ENCODE data around the gene LRTM2.

DNA sequence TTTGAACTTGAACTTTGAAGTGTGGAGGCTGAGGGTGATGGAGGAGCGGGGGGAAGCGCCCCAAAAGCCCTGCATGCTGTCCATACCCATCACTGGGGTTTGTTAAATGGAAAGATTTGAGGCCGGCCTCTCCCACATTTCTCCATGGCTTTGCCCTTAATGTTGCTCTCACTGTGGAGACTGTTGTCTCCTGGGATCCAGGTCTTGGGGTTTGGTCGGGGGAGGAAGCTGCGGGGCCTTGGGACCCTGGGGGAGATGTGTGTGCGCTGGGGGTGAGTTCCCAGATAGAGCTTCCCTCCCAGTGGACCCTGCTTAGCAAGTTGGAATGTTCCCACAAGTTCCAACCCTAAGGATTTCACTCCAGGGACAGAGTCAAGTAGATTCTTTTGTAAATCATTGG is 28.0 kb upstream of the LRTM2 start:
- TF ChIP-seq CTCF (conservative IDR thresholded peaks at IDR 0.05; ENCODE audit: low read depth, low read length), result no peak
- no peak for TF ChIP-seq EZH2 (IDR thresholded peaks at IDR 0.05; ENCODE audit: low read length, unreplicated experiment)

Measured in PC-3 (cell line).